Central memory CD8-positive, alpha-beta T cell (primary cell): ENCODE measurements around the gene UMAD1.

Experiments used
- ATAC-seq: fragments of 150-1000 bp; cut with Tn5 transposase; replicated peaks from 2 replicates; pipeline ENCODE4 v1.10.0; 2022; ENCODE audit warnings: mild to moderate bottlenecking, moderate FRiP score, moderate number of reproducible peaks; ENCODE audit not compliant: poor library complexity, severe bottlenecking; ENCODE audit errors: extremely low read depth
- DNase-seq, 2 donors: peaks; one replicate each; pipeline ENCODE4 v3.0.0; 2021; ENCODE audit warnings: low spot score in 2 of 2
- H3K27ac Mint-ChIP-seq: one replicate; pipeline ENCODE4 v1.8.0; 2022; ENCODE audit warnings: low read depth, mild to moderate bottlenecking, moderate library complexity, mixed read lengths
- H3K27me3 Mint-ChIP-seq: one replicate; pipeline ENCODE4 v1.8.0; 2022; ENCODE audit warnings: mixed read lengths
- H3K36me3 Mint-ChIP-seq: one replicate; pipeline ENCODE4 v1.8.0; 2022; ENCODE audit warnings: mild to moderate bottlenecking, moderate library complexity, mixed read lengths; ENCODE audit not compliant: insufficient read depth
- H3K4me1 Mint-ChIP-seq: one replicate; pipeline ENCODE4 v1.8.0; 2022; ENCODE audit warnings: mixed read lengths
- H3K4me3 Mint-ChIP-seq: one replicate; pipeline ENCODE4 v1.8.0; 2022; ENCODE audit warnings: mild to moderate bottlenecking, moderate library complexity, mixed read lengths
- H3K9me3 Mint-ChIP-seq: one replicate; pipeline ENCODE4 v1.8.0; 2022; ENCODE audit warnings: mixed read lengths

The UMAD1 gene

GRCh38 chr7:7882888-7883287 lies 242.3 kb downstream of the UMAD1 start:
- Mint-ChIP-seq H3K27me3 (no peaks in the 10 kb centered on the region), H3K36me3 (peaks cover 2% of the 10 kb centered on the region), H3K9me3 (no peaks in the 10 kb centered on the region), H3K27ac (no peak overlapping the region), H3K4me1 (no peaks in the 10 kb centered on the region), H3K4me3 (no peak overlapping the region)
- no peak for DNase-seq
- no peak for ATAC-seq

- no peak overlapping the region for H3K4me3 Mint-ChIP-seq
- no peaks in the 10 kb centered on the region for H3K4me1 Mint-ChIP-seq
- DNase-seq (no peak), ATAC-seq (no peak)
- H3K27ac Mint-ChIP-seq, result no peak overlapping the region
- H3K36me3 Mint-ChIP-seq, result peaks cover 2% of the 10 kb centered on the region
- no peaks in the 10 kb centered on the region for H3K9me3 Mint-ChIP-seq
- no peaks in the 10 kb centered on the region for H3K27me3 Mint-ChIP-seq
Measured at GRCh38 chr7:7883394-7883793, 242.8 kb downstream of the UMAD1 start.

- H3K4me1 Mint-ChIP-seq, result no peaks in the 10 kb centered on the region
Measured at GRCh38 chr7:7884855-7885254, 244.3 kb downstream of the UMAD1 start.

GRCh38 chr7:7889791-7890568 lies 249.4 kb downstream of the UMAD1 start:
- Mint-ChIP-seq H3K4me3 (no peak overlapping the region), H3K9me3 (no peaks in the 10 kb centered on the region), H3K36me3 (peaks cover 4% of the 10 kb centered on the region), H3K4me1 (no peaks in the 10 kb centered on the region), H3K27me3 (no peaks in the 10 kb centered on the region), H3K27ac (no peak overlapping the region)
- ATAC-seq (no peak), DNase-seq (no peak)

More at GRCh38 chr7:7884855-7885254, 244.3 kb downstream of the UMAD1 start:
- DNase-seq, result no peak
- ATAC-seq, result no peak
- H3K27ac Mint-ChIP-seq, result no peak overlapping the region
- no peaks in the 10 kb centered on the region for H3K9me3 Mint-ChIP-seq
- peaks cover 5% of the 10 kb centered on the region for H3K36me3 Mint-ChIP-seq
- H3K4me3 Mint-ChIP-seq, result no peak overlapping the region
- no peaks in the 10 kb centered on the region for H3K27me3 Mint-ChIP-seq

GRCh38 chr7:7895004-7895650 lies 254.6 kb downstream of the UMAD1 start:
- H3K27ac Mint-ChIP-seq, result no peak overlapping the region
- H3K27me3 Mint-ChIP-seq, result no peaks in the 10 kb centered on the region

GRCh38 chr7:7895754-7896153 lies 255.2 kb downstream of the UMAD1 start:
- no peaks in the 10 kb centered on the region for H3K27me3 Mint-ChIP-seq
- H3K4me1 Mint-ChIP-seq, result no peaks in the 10 kb centered on the region
- H3K27ac Mint-ChIP-seq, result no peak overlapping the region
- no peak overlapping the region for H3K4me3 Mint-ChIP-seq
- ATAC-seq (no peak), DNase-seq (no peak)
- peaks cover 2% of the 10 kb centered on the region for H3K36me3 Mint-ChIP-seq
- no peaks in the 10 kb centered on the region for H3K9me3 Mint-ChIP-seq

More at GRCh38 chr7:7895004-7895650, 254.6 kb downstream of the UMAD1 start:
- no peak for ATAC-seq
- no peaks in the 10 kb centered on the region for H3K4me1 Mint-ChIP-seq
- no peaks in the 10 kb centered on the region for H3K9me3 Mint-ChIP-seq
- no peak overlapping the region for H3K4me3 Mint-ChIP-seq
- H3K36me3 Mint-ChIP-seq, result peaks cover 2% of the 10 kb centered on the region
- no peak for DNase-seq

GRCh38 chr7:7897509-7897908 lies 257.0 kb downstream of the UMAD1 start:
- ATAC-seq, result no peak
- H3K27ac Mint-ChIP-seq, result no peak overlapping the region
- no peaks in the 10 kb centered on the region for H3K27me3 Mint-ChIP-seq
- H3K4me1 Mint-ChIP-seq, result peaks cover 3% of the 10 kb centered on the region
- H3K4me3 Mint-ChIP-seq, result no peak overlapping the region
- H3K36me3 Mint-ChIP-seq, result peaks cover 2% of the 10 kb centered on the region
- no peaks in the 10 kb centered on the region for H3K9me3 Mint-ChIP-seq
- DNase-seq, result no peak

- Mint-ChIP-seq H3K9me3 (no peaks in the 10 kb centered on the region), H3K27me3 (no peaks in the 10 kb centered on the region), H3K27ac (no peak overlapping the region), H3K4me3 (no peak overlapping the region), H3K36me3 (peaks cover 2% of the 10 kb centered on the region), H3K4me1 (peaks cover 8% of the 10 kb centered on the region)
- ATAC-seq (no peak), DNase-seq (no peak)
Measured at GRCh38 chr7:7897949-7898515, 257.5 kb downstream of the UMAD1 start.

- Mint-ChIP-seq H3K4me1 (peaks cover 9% of the 10 kb centered on the region), H3K27ac (peak overlapping the region; percentile 75), H3K4me3 (no peak overlapping the region), H3K36me3 (peaks cover 2% of the 10 kb centered on the region), H3K9me3 (no peaks in the 10 kb centered on the region), H3K27me3 (no peaks in the 10 kb centered on the region)
- ATAC-seq, result no peak
- DNase-seq, result no peak
Measured at GRCh38 chr7:7902845-7903244, 262.3 kb downstream of the UMAD1 start.

- no peak overlapping the region for H3K27ac Mint-ChIP-seq
- H3K9me3 Mint-ChIP-seq, result no peaks in the 10 kb centered on the region
- peaks cover 2% of the 10 kb centered on the region for H3K36me3 Mint-ChIP-seq
- peaks cover 8% of the 10 kb centered on the region for H3K4me1 Mint-ChIP-seq
- ATAC-seq, result no peak
- no peak overlapping the region for H3K4me3 Mint-ChIP-seq
- H3K27me3 Mint-ChIP-seq, result no peaks in the 10 kb centered on the region
- DNase-seq, result no peak
Measured at GRCh38 chr7:7907306-7907705, 266.8 kb downstream of the UMAD1 start.

GRCh38 chr7:7908622-7909145 lies 268.1 kb downstream of the UMAD1 start:
- Mint-ChIP-seq H3K4me3 (no peak overlapping the region), H3K36me3 (peaks cover 3% of the 10 kb centered on the region), H3K27me3 (no peaks in the 10 kb centered on the region), H3K4me1 (no peaks in the 10 kb centered on the region), H3K27ac (no peak overlapping the region), H3K9me3 (no peaks in the 10 kb centered on the region)
- ATAC-seq (no peak), DNase-seq (no peak)

- DNase-seq, result no peak
- H3K9me3 Mint-ChIP-seq, result no peaks in the 10 kb centered on the region
- ATAC-seq, result no peak
Measured at GRCh38 chr7:7909376-7909775, 268.8 kb downstream of the UMAD1 start.

More at GRCh38 chr7:7909376-7909775, 268.8 kb downstream of the UMAD1 start:
- Mint-ChIP-seq H3K27me3 (no peaks in the 10 kb centered on the region), H3K4me3 (no peak overlapping the region), H3K4me1 (no peaks in the 10 kb centered on the region), H3K36me3 (peaks cover 3% of the 10 kb centered on the region), H3K27ac (no peak overlapping the region)
